ENCODE data around the gene SYNDIG1. TPM values are rescaled to one million over a fixed set of nuclear protein-coding genes. Genes with fewer than 3 reads are reported as not detected.

The SYNDIG1 gene
- total RNA-seq, 1 experiment from 2014 or later, result 17.9 TPM

GRCh38 chr20:24580855-24581254 lies 111.4 kb downstream of the SYNDIG1 start:
- CTCF ChIA-PET, result no interaction called here
- intact Hi-C loops (cut with micrococcal nuclease; ENCODE audit: unreplicated experiment), result no loop called here

GRCh38 chr20:24581443-24582170 lies 112.2 kb downstream of the SYNDIG1 start:
- no peak for DNase-seq (ENCODE audit: low spot score)
- Histone ChIP-seq H3K9me3 (ENCODE audit: low read depth, low read length, poor library complexity, severe bottlenecking) (no peaks in the 10 kb centered on the region), H3K4me3 (ENCODE audit: low read depth, low read length, poor library complexity, severe bottlenecking) (no peak overlapping the region), H3K36me3 (ENCODE audit: insufficient read depth, low read length, poor library complexity, severe bottlenecking) (no peaks in the 10 kb centered on the region), H3K4me1 (ENCODE audit: insufficient read depth, low read length, poor library complexity, severe bottlenecking) (no peaks in the 10 kb centered on the region), H3K27me3 (replicated peaks; ENCODE audit: insufficient read depth, low read depth, low read length, poor library complexity) (no peaks in the 10 kb centered on the region), H3K27ac (ENCODE audit: low read depth, low read length, poor library complexity, severe bottlenecking) (no peak overlapping the region)
- ChIA-PET POLR2A (ENCODE audit: low non-redundant PET) (no interaction called here), CTCF (no interaction called here)
- BruUV-seq (replicated peaks), result no TSS peak
- intact Hi-C loops (cut with micrococcal nuclease; ENCODE audit: unreplicated experiment), result no loop called here
- TF ChIP-seq, protein P1, sequence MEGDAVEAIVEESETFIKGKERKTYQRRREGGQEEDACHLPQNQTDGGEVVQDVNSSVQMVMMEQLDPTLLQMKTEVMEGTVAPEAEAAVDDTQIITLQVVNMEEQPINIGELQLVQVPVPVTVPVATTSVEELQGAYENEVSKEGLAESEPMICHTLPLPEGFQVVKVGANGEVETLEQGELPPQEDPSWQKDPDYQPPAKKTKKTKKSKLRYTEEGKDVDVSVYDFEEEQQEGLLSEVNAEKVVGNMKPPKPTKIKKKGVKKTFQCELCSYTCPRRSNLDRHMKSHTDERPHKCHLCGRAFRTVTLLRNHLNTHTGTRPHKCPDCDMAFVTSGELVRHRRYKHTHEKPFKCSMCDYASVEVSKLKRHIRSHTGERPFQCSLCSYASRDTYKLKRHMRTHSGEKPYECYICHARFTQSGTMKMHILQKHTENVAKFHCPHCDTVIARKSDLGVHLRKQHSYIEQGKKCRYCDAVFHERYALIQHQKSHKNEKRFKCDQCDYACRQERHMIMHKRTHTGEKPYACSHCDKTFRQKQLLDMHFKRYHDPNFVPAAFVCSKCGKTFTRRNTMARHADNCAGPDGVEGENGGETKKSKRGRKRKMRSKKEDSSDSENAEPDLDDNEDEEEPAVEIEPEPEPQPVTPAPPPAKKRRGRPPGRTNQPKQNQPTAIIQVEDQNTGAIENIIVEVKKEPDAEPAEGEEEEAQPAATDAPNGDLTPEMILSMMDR (conservative IDR thresholded peaks at IDR 0.05; ENCODE audit: low read depth, low read length), result no peak
- TF ChIP-seq EZH2 (IDR thresholded peaks at IDR 0.05; ENCODE audit: borderline replicate concordance, low read depth, low read length, poor library complexity, severe bottlenecking), result no peak

More at GRCh38 chr20:24580855-24581254, 111.4 kb downstream of the SYNDIG1 start:
- Histone ChIP-seq H3K27me3 (replicated peaks; ENCODE audit: insufficient read depth, low read depth, low read length, poor library complexity) (no peaks in the 10 kb centered on the region), H3K4me1 (ENCODE audit: insufficient read depth, low read length, poor library complexity, severe bottlenecking) (no peaks in the 10 kb centered on the region), H3K27ac (ENCODE audit: low read depth, low read length, poor library complexity, severe bottlenecking) (no peak overlapping the region), H3K4me3 (ENCODE audit: low read depth, low read length, poor library complexity, severe bottlenecking) (no peak overlapping the region), H3K36me3 (ENCODE audit: insufficient read depth, low read length, poor library complexity, severe bottlenecking) (no peaks in the 10 kb centered on the region), H3K9me3 (ENCODE audit: low read depth, low read length, poor library complexity, severe bottlenecking) (no peaks in the 10 kb centered on the region)
- DNase-seq (ENCODE audit: low spot score), result no peak
- TF ChIP-seq, protein P1 (conservative IDR thresholded peaks at IDR 0.05; ENCODE audit: low read depth, low read length), result no peak
- no peak for TF ChIP-seq EZH2 (IDR thresholded peaks at IDR 0.05; ENCODE audit: borderline replicate concordance, low read depth, low read length, poor library complexity, severe bottlenecking)
- POLR2A ChIA-PET (ENCODE audit: low non-redundant PET), result no interaction called here
- BruUV-seq (replicated peaks), result no TSS peak

DNA sequence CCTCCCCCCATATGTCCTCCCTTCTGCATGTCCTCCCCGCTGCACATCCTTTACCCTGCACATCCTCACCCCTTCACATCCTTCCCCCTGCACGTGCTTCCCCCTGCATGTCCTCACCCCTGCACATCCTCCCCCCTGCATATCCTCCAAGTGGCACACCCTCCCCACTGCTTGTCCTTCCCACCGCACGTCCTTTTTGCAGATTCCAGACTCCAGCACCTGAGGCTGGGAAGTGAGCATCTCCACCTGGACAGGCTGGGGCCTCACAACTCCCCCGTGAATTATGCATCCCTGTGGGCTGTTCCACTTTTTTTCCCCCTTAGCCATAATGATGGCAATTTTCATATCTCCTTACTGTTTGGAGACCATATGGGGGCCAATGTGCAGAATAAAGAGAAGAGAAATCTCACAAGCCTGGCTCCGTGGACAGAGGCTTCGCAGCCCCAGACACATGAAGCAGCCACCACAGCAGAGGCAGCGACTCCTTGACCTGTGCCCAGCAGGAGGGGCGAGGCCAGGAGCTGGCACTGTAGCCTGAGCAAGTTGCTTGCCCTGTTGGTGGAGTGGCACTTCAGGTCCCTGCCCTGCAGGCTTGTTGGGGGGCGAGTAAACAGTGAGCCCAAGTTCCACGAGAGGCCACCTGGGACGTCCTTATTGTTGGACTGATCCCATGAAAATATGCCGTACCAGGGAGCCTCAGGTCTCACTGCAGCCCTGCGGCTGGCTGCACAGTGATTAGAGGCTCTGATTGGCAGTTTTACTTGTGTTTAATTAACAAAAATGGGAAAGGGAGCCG lies 113.1 kb downstream of the SYNDIG1 start:
- Histone ChIP-seq H3K27ac (ENCODE audit: low read depth, low read length, poor library complexity, severe bottlenecking) (no peak overlapping the region), H3K27me3 (replicated peaks; ENCODE audit: insufficient read depth, low read depth, low read length, poor library complexity) (no peaks in the 10 kb centered on the region), H3K4me3 (ENCODE audit: low read depth, low read length, poor library complexity, severe bottlenecking) (no peak overlapping the region), H3K4me1 (ENCODE audit: insufficient read depth, low read length, poor library complexity, severe bottlenecking) (no peaks in the 10 kb centered on the region), H3K9me3 (ENCODE audit: low read depth, low read length, poor library complexity, severe bottlenecking) (no peaks in the 10 kb centered on the region), H3K36me3 (ENCODE audit: insufficient read depth, low read length, poor library complexity, severe bottlenecking) (no peaks in the 10 kb centered on the region)
- intact Hi-C loops (cut with micrococcal nuclease; ENCODE audit: unreplicated experiment), result no loop called here
- no TSS peak for BruUV-seq (replicated peaks)
- ChIA-PET POLR2A (ENCODE audit: low non-redundant PET) (no interaction called here), CTCF (no interaction called here)
- TF ChIP-seq, protein P1 (conservative IDR thresholded peaks at IDR 0.05; ENCODE audit: low read depth, low read length), result no peak
- no peak for TF ChIP-seq EZH2 (IDR thresholded peaks at IDR 0.05; ENCODE audit: borderline replicate concordance, low read depth, low read length, poor library complexity, severe bottlenecking)
- no peak for DNase-seq (ENCODE audit: low spot score)

Data from A673 (cell line).